GM23338 (cell line): ENCODE measurements around the gene DLG2. TPM values are rescaled to one million over a fixed set of nuclear protein-coding genes. Genes with fewer than 3 reads are reported as not detected.

Source experiments
- ATAC-seq: fragments of 200-7000 bp; cut with Tn5 transposase; 3 replicates; pipeline ENCODE4 v1.9.1; 2020
- DNase-seq: peaks from one replicate; pipeline ENCODE4 v3.0.0-alpha.2; 2015; ENCODE audit warnings: low spot score
- H2AFZ ChIP-seq: fragments of 200-600 bp; sonication (generic); 2 replicates; pipeline ENCODE4 v1.8.0; 2016; ENCODE audit warnings: antibody characterized with exemption, mild to moderate bottlenecking, moderate library complexity
- H3F3A ChIP-seq: fragments of 200-600 bp; sonication (generic); replicated peaks from 2 replicates; pipeline ENCODE4 v1.8.0; 2017; ENCODE audit warnings: antibody characterized with exemption, mixed run types, low read depth
- H3K27ac ChIP-seq: fragments of 200-600 bp; sonication (generic); 2 replicates; pipeline ENCODE4 v1.6.1; 2016; ENCODE audit warnings: low read depth
- H3K27me3 ChIP-seq: fragments of 200-600 bp; sonication (generic); 2 replicates; pipeline ENCODE4 v1.8.0; 2016; ENCODE audit warnings: mild to moderate bottlenecking, mixed run types, moderate library complexity; ENCODE audit not compliant: insufficient read depth
- H3K36me3 ChIP-seq: fragments of 200-600 bp; sonication (generic); 2 replicates; pipeline ENCODE4 v1.8.0; 2016; ENCODE audit warnings: mild to moderate bottlenecking; ENCODE audit not compliant: insufficient read depth
- H3K4me1 ChIP-seq: fragments of 200-600 bp; sonication (generic); 2 replicates; pipeline ENCODE4 v1.8.0; 2016; ENCODE audit warnings: mild to moderate bottlenecking, moderate library complexity; ENCODE audit not compliant: insufficient read depth
- H3K4me2 ChIP-seq: fragments of 200-600 bp; sonication (generic); 2 replicates; pipeline ENCODE4 v1.7.1; 2017; ENCODE audit warnings: mixed run types
- H3K4me3 ChIP-seq: fragments of 200-600 bp; sonication (generic); 2 replicates; pipeline ENCODE4 v1.6.1; 2016; ENCODE audit warnings: mixed run types
- H3K79me2 ChIP-seq: fragments of 200-600 bp; sonication (generic); replicated peaks from 2 replicates; pipeline ENCODE4 v1.8.0; 2017; ENCODE audit warnings: mild to moderate bottlenecking; ENCODE audit not compliant: insufficient read depth
- H3K9me2 ChIP-seq: fragments of 200-600 bp; sonication (generic); 2 replicates; pipeline ENCODE4 v1.8.0; 2017; ENCODE audit not compliant: insufficient read depth
- H4K20me1 ChIP-seq: fragments of 200-600 bp; sonication (generic); replicated peaks from 2 replicates; pipeline ENCODE4 v1.8.0; 2017; ENCODE audit warnings: mild to moderate bottlenecking; ENCODE audit not compliant: insufficient read depth
- H3K27ac Mint-ChIP-seq: 2 replicates; pipeline ENCODE4 v1.8.0; 2020; ENCODE audit warnings: inconsistent platforms, mild to moderate bottlenecking, moderate library complexity, mixed read lengths
- H3K27me3 Mint-ChIP-seq: 3 replicates; pipeline ENCODE4 v1.8.0; 2022; ENCODE audit warnings: low read depth, mild to moderate bottlenecking, moderate library complexity, mixed read lengths, inconsistent platforms; ENCODE audit not compliant: insufficient read depth, poor library complexity
- H3K36me3 Mint-ChIP-seq: 3 replicates; pipeline ENCODE4 v1.8.0; 2021; ENCODE audit warnings: low read depth, mild to moderate bottlenecking, inconsistent platforms, moderate library complexity, mixed read lengths
- H3K4me1 Mint-ChIP-seq: 3 replicates; pipeline ENCODE4 v1.8.0; 2020; ENCODE audit warnings: mild to moderate bottlenecking, inconsistent platforms, mixed read lengths
- H3K4me3 Mint-ChIP-seq: 3 replicates; pipeline ENCODE4 v1.8.0; 2021; ENCODE audit warnings: moderate library complexity, mild to moderate bottlenecking, inconsistent platforms, mixed read lengths
- H3K9me3 Mint-ChIP-seq: 3 replicates; pipeline ENCODE4 v1.8.0; 2020; ENCODE audit warnings: moderate library complexity, mild to moderate bottlenecking, inconsistent platforms, mixed read lengths
- CTCF ChIP-seq, 2 experiments: fragments of 200-600 bp in 1 of 2; sonication (generic) in 1 of 2; conservative IDR thresholded peaks; 2 replicates each; pipeline versions ENCODE4 v1.5.1 to v1.6.1; 2016 to 2017; ENCODE audit warnings: antibody characterized with exemption in 2 of 2, low read depth in 2 of 2, mild to moderate bottlenecking in 2 of 2, moderate library complexity in 1 of 2
- EZH2 ChIP-seq: fragments of 200-600 bp; sonication (generic); IDR thresholded peaks from one replicate; pipeline ENCODE4 v1.8.0; 2017; ENCODE audit warnings: antibody characterized with exemption, mild to moderate bottlenecking, low read depth; ENCODE audit not compliant: unreplicated experiment
- EZH2phosphoT487 ChIP-seq: fragments of 200-600 bp; sonication (generic); IDR thresholded peaks from one replicate; pipeline ENCODE4 v1.8.1; 2018; ENCODE audit warnings: antibody characterized with exemption; ENCODE audit not compliant: unreplicated experiment
- JUNB ChIP-seq: IDR thresholded peaks from one replicate; pipeline ENCODE4 v1.6.1; 2016; ENCODE audit warnings: antibody characterized with exemption; ENCODE audit not compliant: unreplicated experiment
- STAT1 ChIP-seq: IDR thresholded peaks from one replicate; pipeline ENCODE4 v1.6.1; 2016; ENCODE audit warnings: antibody characterized with exemption; ENCODE audit not compliant: unreplicated experiment
- ZNF114 ChIP-seq: fragments of 250-450 bp; sonication (Bioruptor Pico); IDR thresholded peaks from 2 replicates; pipeline ENCODE4 v1.5.0; 2020; ENCODE audit warnings: mild to moderate bottlenecking, moderate library complexity
- ZNF331 ChIP-seq: fragments of 250-450 bp; sonication (Bioruptor Pico); IDR thresholded peaks from 2 replicates; pipeline ENCODE4 v1.5.0; 2020; ENCODE audit warnings: low read depth, mild to moderate bottlenecking, moderate library complexity
- polyA plus RNA-seq: library from polyadenylated mRNA; unstranded; fragments of >200 nt; fragmentation: Nextera tagmentation; extraction: Ambion mirVana; gene quantifications from 2 replicates; pipeline ENCODE4 v1.2.1, GENCODE V29; 2016
- total RNA-seq: library from RNA; depleted of rRNA; stranded (reverse); fragments of >200 nt; shearing (Covaris generic); gene quantifications from 2 replicates; pipeline ENCODE4 v1.2.3, GENCODE V29; 2014
- TF ChIP-seq, protein P1 (sequence below): IDR thresholded peaks from one replicate; pipeline ENCODE4 v1.6.1; 2018; ENCODE audit warnings: antibody characterized with exemption; ENCODE audit not compliant: unreplicated experiment

DLG2 gene
- total and polyA plus RNA-seq, 2 experiments from 2014 or later: 19.8 to 21.5 TPM

- no peaks in the 10 kb centered on the region for H3K36me3 Mint-ChIP-seq
- no peak overlapping the region for H2AFZ ChIP-seq
- peaks cover 9% of the 10 kb centered on the region for H3K4me1 Mint-ChIP-seq
- H3K27ac ChIP-seq: no peak overlapping the region
- H3K27me3 ChIP-seq: no peaks in the 10 kb centered on the region
- H3K4me3 ChIP-seq: no peak overlapping the region
- H3K9me2 ChIP-seq: 0 out of 2 replicates have a peak, but pooled peaks cover 3% of the 10 kb centered on the region
- H3K4me3 Mint-ChIP-seq: no peak overlapping the region
- H3F3A ChIP-seq: no peaks in the 10 kb centered on the region
- no peak overlapping the region for H3K27ac Mint-ChIP-seq
- TF ChIP-seq CTCF (conservative IDR thresholded peaks at IDR 0.05; ENCODE audit: low read depth in 2 of 2) (peak in 1 of 2 experiments; percentile 17; a peak in 1 of 4 replicates), EZH2 (no peak), JUNB (no peak)
- ATAC-seq (no peak), DNase-seq (no peak)
- H3K9me3 Mint-ChIP-seq: no peaks in the 10 kb centered on the region; the same call in 2 of the 3 replicates
- H4K20me1 ChIP-seq: no peaks in the 10 kb centered on the region
- no peaks in the 10 kb centered on the region for H3K4me1 ChIP-seq
- H3K4me2 ChIP-seq: no peak overlapping the region
- H3K27me3 Mint-ChIP-seq: peaks cover 2% of the 10 kb centered on the region
- no peaks in the 10 kb centered on the region for H3K79me2 ChIP-seq
- no peaks in the 10 kb centered on the region for H3K36me3 ChIP-seq
Observed at GRCh38 chr11:83956119-83956697, 1670.9 kb downstream of the DLG2 start.

DNA sequence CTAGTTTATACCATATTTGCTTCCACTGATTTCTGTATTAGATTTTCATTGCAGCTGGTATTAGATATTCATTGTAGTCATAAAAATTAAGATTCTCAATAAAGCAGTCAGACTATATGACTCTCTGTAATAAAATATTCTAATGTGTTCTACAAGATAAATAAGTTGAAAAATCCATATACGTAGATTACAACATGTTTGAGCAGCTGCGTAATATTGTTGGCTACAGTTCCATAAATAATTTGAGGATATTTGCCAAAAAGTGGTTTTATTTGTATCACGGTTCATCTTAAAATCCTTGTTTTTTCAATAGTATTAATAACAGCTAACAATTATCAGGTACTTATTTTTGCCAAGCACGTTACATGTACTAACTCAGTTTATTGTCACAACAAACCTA, 1672.4 kb downstream of the DLG2 start:
- DNase-seq (no peak), ATAC-seq (no peak)
- Mint-ChIP-seq H3K36me3 (no peaks in the 10 kb centered on the region), H3K27me3 (peaks cover 2% of the 10 kb centered on the region), H3K9me3 (no peaks in the 10 kb centered on the region; the same call in 2 of the 3 replicates), H3K4me3 (no peak overlapping the region), H3K4me1 (peaks cover 14% of the 10 kb centered on the region), H3K27ac (no peak overlapping the region)
- H2AFZ ChIP-seq: no peak overlapping the region
- no peak overlapping the region for H3K4me3 ChIP-seq
- no peaks in the 10 kb centered on the region for H3K79me2 ChIP-seq
- no peaks in the 10 kb centered on the region for H4K20me1 ChIP-seq
- H3K27ac ChIP-seq: no peak overlapping the region
- H3K4me2 ChIP-seq: no peak overlapping the region
- no peaks in the 10 kb centered on the region for H3K36me3 ChIP-seq
- H3F3A ChIP-seq: no peaks in the 10 kb centered on the region
- H3K4me1 ChIP-seq: no peaks in the 10 kb centered on the region
- H3K27me3 ChIP-seq: no peaks in the 10 kb centered on the region
- H3K9me2 ChIP-seq: 0 out of 2 replicates have a peak, but pooled peaks cover 3% of the 10 kb centered on the region
- TF ChIP-seq ZNF114 (CRISPR knock-in tag) (no peak), JUNB (no peak), CTCF (conservative IDR thresholded peaks at IDR 0.05; ENCODE audit: low read depth in 2 of 2) (no peak), ZNF331 (no peak), STAT1 (no peak), EZH2phosphoT487 (no peak)
- TF ChIP-seq, protein P1, sequence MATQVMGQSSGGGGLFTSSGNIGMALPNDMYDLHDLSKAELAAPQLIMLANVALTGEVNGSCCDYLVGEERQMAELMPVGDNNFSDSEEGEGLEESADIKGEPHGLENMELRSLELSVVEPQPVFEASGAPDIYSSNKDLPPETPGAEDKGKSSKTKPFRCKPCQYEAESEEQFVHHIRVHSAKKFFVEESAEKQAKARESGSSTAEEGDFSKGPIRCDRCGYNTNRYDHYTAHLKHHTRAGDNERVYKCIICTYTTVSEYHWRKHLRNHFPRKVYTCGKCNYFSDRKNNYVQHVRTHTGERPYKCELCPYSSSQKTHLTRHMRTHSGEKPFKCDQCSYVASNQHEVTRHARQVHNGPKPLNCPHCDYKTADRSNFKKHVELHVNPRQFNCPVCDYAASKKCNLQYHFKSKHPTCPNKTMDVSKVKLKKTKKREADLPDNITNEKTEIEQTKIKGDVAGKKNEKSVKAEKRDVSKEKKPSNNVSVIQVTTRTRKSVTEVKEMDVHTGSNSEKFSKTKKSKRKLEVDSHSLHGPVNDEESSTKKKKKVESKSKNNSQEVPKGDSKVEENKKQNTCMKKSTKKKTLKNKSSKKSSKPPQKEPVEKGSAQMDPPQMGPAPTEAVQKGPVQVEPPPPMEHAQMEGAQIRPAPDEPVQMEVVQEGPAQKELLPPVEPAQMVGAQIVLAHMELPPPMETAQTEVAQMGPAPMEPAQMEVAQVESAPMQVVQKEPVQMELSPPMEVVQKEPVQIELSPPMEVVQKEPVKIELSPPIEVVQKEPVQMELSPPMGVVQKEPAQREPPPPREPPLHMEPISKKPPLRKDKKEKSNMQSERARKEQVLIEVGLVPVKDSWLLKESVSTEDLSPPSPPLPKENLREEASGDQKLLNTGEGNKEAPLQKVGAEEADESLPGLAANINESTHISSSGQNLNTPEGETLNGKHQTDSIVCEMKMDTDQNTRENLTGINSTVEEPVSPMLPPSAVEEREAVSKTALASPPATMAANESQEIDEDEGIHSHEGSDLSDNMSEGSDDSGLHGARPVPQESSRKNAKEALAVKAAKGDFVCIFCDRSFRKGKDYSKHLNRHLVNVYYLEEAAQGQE: no peak
